ENCODE results near the gene HINT2. TPM values are rescaled to one million over a fixed set of nuclear protein-coding genes. Genes with fewer than 3 reads are reported as not detected.

The HINT2 gene
- polyA plus RNA-seq, 3 donors = 54.7 to 111 (median 63.3) TPM

GRCh38 chr9:35792024-35792813 lies 22.6 kb downstream of the HINT2 start:
- H3K27ac ChIP-seq (ENCODE audit: low read depth, low read length) = no peak overlapping the region
- 80 to 88% (median 82%) methylated on average over 32 to 34 of the region's 34 CpGs for WGBS, 3 donors

GRCh38 chr9:35791297-35791921 lies 23.4 kb downstream of the HINT2 start, which contains the start of gene NPR2:
Gene NPR2, plus strand, starts transcription at chr9:35791591. Its CDS starts 818 bp downstream, at chr9:35792409.
- H3K27ac ChIP-seq (ENCODE audit: low read depth, low read length) = no peak within 1 kb of the TSS
- WGBS, 3 donors = 7 to 26% (median 17%) methylated on average over 17 to 63 of the region's 64 CpGs

GRCh38 chr9:35790385-35791296 lies 24.2 kb downstream of the HINT2 start:
- H3K27ac ChIP-seq (ENCODE audit: low read depth, low read length) = no peak overlapping the region
- WGBS, 3 donors = 38 to 49% (median 38%) methylated on average over 37 of the region's 37 CpGs

- H3K27ac ChIP-seq (ENCODE audit: low read depth, low read length) = no peak overlapping the region
- WGBS, 3 donors = 31 to 38% (median 37%) methylated on average over 4 of the region's 4 CpGs
Measured at GRCh38 chr9:35790025-35790384, 24.8 kb downstream of the HINT2 start.

GRCh38 chr9:35789541-35789940 lies 25.3 kb downstream of the HINT2 start:
- WGBS, 3 donors = 92 to 100% (median 95%) methylated on average over 2 of the region's 2 CpGs
- H3K27ac ChIP-seq (ENCODE audit: low read depth, low read length) = no peak overlapping the region

- H3K27ac ChIP-seq (ENCODE audit: low read depth, low read length) = no peak overlapping the region
Measured at GRCh38 chr9:35783418-35783817, 31.4 kb downstream of the HINT2 start.

- no peak overlapping the region for H3K27ac ChIP-seq (ENCODE audit: low read depth, low read length)
- 57 to 85% (median 80%) methylated on average over 2 of the region's 2 CpGs for WGBS, 3 donors
Measured at GRCh38 chr9:35781066-35781465, 33.8 kb downstream of the HINT2 start.

GRCh38 chr9:35778496-35778895 lies 36.3 kb downstream of the HINT2 start:
- H3K27ac ChIP-seq (ENCODE audit: low read depth, low read length) = no peak overlapping the region

GRCh38 chr9:35776018-35776417 lies 38.8 kb downstream of the HINT2 start:
- no peak overlapping the region for H3K27ac ChIP-seq (ENCODE audit: low read depth, low read length)
- 74 to 83% (median 76%) methylated on average over 4 of the region's 4 CpGs for WGBS, 3 donors

More at GRCh38 chr9:35778496-35778895, 36.3 kb downstream of the HINT2 start:
- WGBS, 3 donors = 89 to 95% (median 90%) methylated on average over 3 of the region's 3 CpGs

- WGBS, 3 donors = 38 to 78% (median 43%) methylated on average over 7 of the region's 7 CpGs
Measured at GRCh38 chr9:35774907-35775635, 39.8 kb downstream of the HINT2 start.

GRCh38 chr9:35771943-35772342 lies 42.9 kb downstream of the HINT2 start:
- whole genome bisulfite sequencing, 3 donors = 45 to 75% (median 63%) methylated on average over 3 of the region's 3 CpGs
- no peak overlapping the region for H3K27ac ChIP-seq (ENCODE audit: low read depth, low read length)

More at GRCh38 chr9:35774907-35775635, 39.8 kb downstream of the HINT2 start:
- no peak overlapping the region for H3K27ac ChIP-seq (ENCODE audit: low read depth, low read length)

- 8 to 26% (median 16%) methylated on average over 1 of the region's 1 CpG for WGBS, 3 donors
- no peak overlapping the region for H3K27ac ChIP-seq (ENCODE audit: low read depth, low read length)
Measured at GRCh38 chr9:35771534-35771933, 43.3 kb downstream of the HINT2 start.

GRCh38 chr9:35771075-35771433 lies 43.8 kb downstream of the HINT2 start:
- no peak overlapping the region for H3K27ac ChIP-seq (ENCODE audit: low read depth, low read length)
- 11 to 14% (median 13%) methylated on average over 4 of the region's 4 CpGs for WGBS, 3 donors

GRCh38 chr9:35769763-35770162 lies 45.1 kb downstream of the HINT2 start:
- H3K27ac ChIP-seq (ENCODE audit: low read depth, low read length) = no peak overlapping the region
- 90 to 100% (median 94%) methylated on average over 1 of the region's 1 CpG for WGBS, 3 donors

GRCh38 chr9:35767458-35767857 lies 47.4 kb downstream of the HINT2 start:
- 90 to 100% (median 95%) methylated on average over 1 of the region's 1 CpG for WGBS, 3 donors
- H3K27ac ChIP-seq (ENCODE audit: low read depth, low read length) = no peak overlapping the region

GRCh38 chr9:35766997-35767396 lies 47.8 kb downstream of the HINT2 start:
- no peak overlapping the region for H3K27ac ChIP-seq (ENCODE audit: low read depth, low read length)
- 84 to 91% (median 91%) methylated on average over 2 of the region's 2 CpGs for WGBS, 3 donors

GRCh38 chr9:35763803-35764202 lies 51.0 kb downstream of the HINT2 start:
- WGBS, 3 donors = 90 to 96% (median 93%) methylated on average over 1 of the region's 1 CpG
- no peak overlapping the region for H3K27ac ChIP-seq (ENCODE audit: low read depth, low read length)

GRCh38 chr9:35763181-35763580 lies 51.7 kb downstream of the HINT2 start:
- no peak overlapping the region for H3K27ac ChIP-seq (ENCODE audit: low read depth, low read length)
- 81 to 93% (median 88%) methylated on average over 2 of the region's 2 CpGs for WGBS, 3 donors

Data from adipose tissue (tissue), 3 donors.